B cell (primary cell): Measurements from ENCODE around the gene TSBP1. TPM values are rescaled to one million over a fixed set of nuclear protein-coding genes. Genes with fewer than 3 reads are reported as not detected.

Experiments
- ATAC-seq: fragments of 200-7000 bp; cut with Tn5 transposase; one replicate; pipeline ENCODE4 v1.10.0; 2021; ENCODE audit warnings: low read depth, mild to moderate bottlenecking, moderate number of reproducible peaks, moderate library complexity
- CTCF ChIA-PET: fragments of 350-600 bp; sonication (Branson Sonifier 250); formaldehyde crosslinking; loops from one replicate; lab custom pipeline; 2021; ENCODE audit warnings: antibody characterized with exemption, inconsistent platforms; lab: Charles Lee
- POLR2A ChIA-PET: fragments of 350-600 bp; sonication (Branson Sonifier 250); formaldehyde crosslinking; loops from one replicate; lab custom pipeline; 2021; ENCODE audit warnings: antibody characterized with exemption; lab: Charles Lee
- DNase-seq: peaks from one replicate; pipeline ENCODE4 v3.0.0; 2013
- H2AFZ ChIP-seq: 2 replicates; pipeline ENCODE4 v1.6.1; 2012; ENCODE audit warnings: mild to moderate bottlenecking, low read depth, low read length; ENCODE audit not compliant: insufficient read depth, poor library complexity, severe bottlenecking
- H3K27ac ChIP-seq, 2 donors: 1 replicate in 1 of 2; 2 replicates in 1 of 2; pipeline ENCODE4 v1.5.1; 2012 to 2013; ENCODE audit warnings: low read length in 2 of 2, mild to moderate bottlenecking in 2 of 2, moderate library complexity in 1 of 2
- H3K27me3 ChIP-seq, 4 experiments: fragments of 200-600 bp in 1 of 4; sonication (generic) in 1 of 4; replicated peaks in 1 of 4; 1 replicate in 2 of 4; 2 replicates in 2 of 4; pipeline versions ENCODE4 v1.6.1 to v1.7.0; 2013 to 2016; ENCODE audit warnings: low read length in 3 of 4, mild to moderate bottlenecking in 2 of 4, mixed read lengths in 1 of 4, moderate library complexity in 1 of 4; ENCODE audit not compliant: insufficient read depth in 4 of 4, control insufficient read depth in 3 of 4; ENCODE audit errors: control extremely low read depth in 1 of 4
- H3K36me3 ChIP-seq, 2 experiments: replicated peaks in 1 of 2; 1 replicate in 1 of 2; 2 replicates in 1 of 2; pipeline versions ENCODE4 v1.6.1 to v1.7.1; 2013; ENCODE audit warnings: low read length in 1 of 2; ENCODE audit not compliant: insufficient read depth in 2 of 2, control insufficient read depth in 1 of 2; ENCODE audit errors: control extremely low read depth in 1 of 2, extremely low read depth in 1 of 2
- H3K4me1 ChIP-seq, 2 donors: fragments of 200-600 bp in 1 of 2; sonication (generic) in 1 of 2; 1 replicate in 1 of 2; 2 replicates in 1 of 2; pipeline versions ENCODE4 v1.5.1 to v1.6.1; 2013 to 2017; ENCODE audit warnings: low read length in 2 of 2; ENCODE audit not compliant: control insufficient read depth in 2 of 2, insufficient read depth in 2 of 2
- H3K4me2 ChIP-seq: replicated peaks from 2 replicates; pipeline ENCODE3; 2012; ENCODE audit warnings: mild to moderate bottlenecking, low read depth, low read length; ENCODE audit not compliant: poor library complexity, severe bottlenecking
- H3K4me3 ChIP-seq, 5 experiments: fragments of 200-600 bp in 1 of 5; sonication (generic) in 1 of 5; 1 replicate in 3 of 5; 2 replicates in 2 of 5; pipeline versions ENCODE4 v1.5.1 to v1.7.0; 2011 to 2016; ENCODE audit warnings: low read length in 4 of 5, mild to moderate bottlenecking in 4 of 5, low read depth in 2 of 5, control low read depth in 1 of 5, moderate library complexity in 1 of 5; ENCODE audit not compliant: insufficient read depth in 1 of 5; ENCODE audit errors: control extremely low read depth in 1 of 5, extremely low read depth in 1 of 5
- H3K79me2 ChIP-seq: fragments of 200-600 bp; sonication (generic); one replicate; pipeline ENCODE4 v1.6.0; 2016; ENCODE audit warnings: low read length; ENCODE audit not compliant: control insufficient read depth, insufficient read depth
- H3K9ac ChIP-seq: fragments of 200-600 bp; sonication (generic); 2 replicates; pipeline ENCODE4 v1.6.1; 2017; ENCODE audit warnings: mild to moderate bottlenecking, low read length, moderate library complexity
- H3K9me3 ChIP-seq, 3 donors: one replicate each; pipeline versions ENCODE4 v1.6.1 to v1.7.1; 2013; ENCODE audit warnings: low read length in 2 of 3; ENCODE audit not compliant: control insufficient read depth in 2 of 3, insufficient read depth in 1 of 3; ENCODE audit errors: control extremely low read depth in 1 of 3
- H4K20me1 ChIP-seq: 2 replicates; pipeline ENCODE4 v1.6.0; 2012; ENCODE audit warnings: mild to moderate bottlenecking, low read length; ENCODE audit not compliant: insufficient read depth, control insufficient read depth, poor library complexity, severe bottlenecking
- H3K27ac Mint-ChIP-seq: one replicate; pipeline ENCODE4 v1.8.0; 2021; ENCODE audit warnings: mixed read lengths
- H3K27me3 Mint-ChIP-seq: one replicate; pipeline ENCODE4 v1.8.0; 2021; ENCODE audit warnings: mixed read lengths
- H3K4me1 Mint-ChIP-seq: one replicate; pipeline ENCODE4 v1.8.0; 2021; ENCODE audit warnings: mixed read lengths
- H3K4me3 Mint-ChIP-seq: one replicate; pipeline ENCODE4 v1.8.0; 2021; ENCODE audit warnings: mixed read lengths
- H3K9me3 Mint-ChIP-seq: one replicate; pipeline ENCODE4 v1.8.0; 2022; ENCODE audit warnings: mixed read lengths; ENCODE audit not compliant: insufficient read depth
- EZH2 ChIP-seq: IDR thresholded peaks from 2 replicates; pipeline ENCODE4 v1.6.1; 2012; ENCODE audit warnings: borderline replicate concordance, low read depth, mild to moderate bottlenecking, moderate library complexity, low read length; ENCODE audit not compliant: insufficient read depth, poor library complexity, severe bottlenecking
- WGBS: methylation state at CpG from one replicate; pipeline ENCODE4 v1.1.5; 2013; ENCODE audit warnings: missing lambda C conversion rate; ENCODE audit not compliant: insufficient coverage; 5-methylcytosine and 5-hydroxymethylcytosine counted together
- intact Hi-C: fragments of 100-400 bp; cut with micrococcal nuclease; formaldehyde crosslinking; loops from one replicate; pipeline ENCODE4 v1.10.0; 2022
- polyA plus RNA-seq: library from polyadenylated mRNA; depleted of rRNA; stranded (reverse); fragments of >200 nt; gene quantifications from 2 replicates; pipeline ENCODE4 v1.2.3, GENCODE V29; 2012
- total RNA-seq, 2 donors: library from RNA; stranded (reverse); fragments of 120-200 nt in 1 of 2; gene quantifications; 1 replicate in 1 of 2; 2 replicates in 1 of 2; pipeline versions ENCODE4 v1.2.3 to v1.2.4, GENCODE V29; 2013 to 2022
- TF ChIP-seq, protein P1 (sequence below): fragments of 200-600 bp; IDR thresholded peaks from one replicate; pipeline ENCODE4 v1.8.0; 2022; ENCODE audit warnings: antibody characterized with exemption, mild to moderate bottlenecking

Gene TSBP1
- total and polyA plus RNA-seq, 2 donors (not counting 1 experiment from before 2014, with no cell fraction given) = not detected

DNA sequence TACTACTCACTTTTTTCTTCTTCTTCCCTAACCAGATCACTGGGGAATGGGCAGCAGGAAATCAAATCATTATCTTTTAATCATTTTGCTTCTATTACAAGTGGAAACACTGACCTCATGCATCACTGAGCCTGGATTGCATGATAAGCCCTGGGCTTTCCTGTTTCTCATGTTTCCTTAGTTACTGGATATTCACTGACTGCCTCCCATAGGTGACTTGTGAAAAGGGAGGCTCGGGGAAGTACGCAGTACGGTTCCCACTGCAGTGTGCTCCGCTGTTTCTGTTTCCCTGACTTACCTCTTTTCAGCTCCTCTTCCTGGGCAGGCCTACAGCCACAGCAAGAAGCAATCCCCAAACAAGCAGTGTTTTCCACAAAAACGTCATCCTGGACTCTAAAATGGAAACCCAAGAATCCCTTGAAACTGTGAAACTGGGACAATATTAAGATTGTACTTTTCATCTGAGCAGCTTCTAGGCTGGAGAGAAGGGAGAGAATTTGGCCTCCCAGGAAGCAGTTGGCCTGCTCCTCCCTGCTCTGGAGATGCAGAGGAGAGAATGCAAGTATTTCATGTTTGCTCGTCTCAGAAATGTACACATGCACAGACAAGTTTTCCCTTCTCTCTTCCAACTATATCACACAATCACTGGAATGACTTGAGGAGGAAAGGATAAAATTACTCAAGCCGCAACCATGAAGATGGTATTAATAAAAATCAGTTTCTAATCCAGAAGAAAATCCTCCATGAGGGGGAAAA is 22.1 kb upstream of the TSBP1 start:
- POLR2A ChIA-PET = no interaction called here
- no peak overlapping the region for H2AFZ ChIP-seq

DNA sequence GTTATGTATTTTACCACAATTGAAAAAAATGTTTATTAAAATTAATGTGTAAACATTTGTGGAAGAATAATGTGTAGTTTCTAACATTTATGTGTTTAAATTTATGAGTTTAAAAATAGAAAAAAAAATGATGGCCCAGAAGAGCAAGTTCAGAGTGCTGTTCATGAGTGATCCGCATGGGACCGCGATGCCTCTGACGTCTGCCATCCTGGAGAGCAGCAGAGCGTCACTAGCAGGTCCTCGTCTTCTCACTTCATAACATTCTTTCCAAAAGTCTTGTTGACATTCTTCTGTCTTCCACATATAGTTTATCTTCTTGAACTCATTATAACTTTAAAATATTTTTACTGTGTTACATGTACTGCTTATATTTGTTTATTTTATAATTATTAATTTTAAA is 19.8 kb upstream of the TSBP1 start:
- H3K4me3 Mint-ChIP-seq = no peak overlapping the region
- H3K4me1 ChIP-seq = peaks cover 5 to 8% of the 10 kb centered on the region in 2 donors
- ATAC-seq = no peak
- no peaks in the 10 kb centered on the region for H3K9me3 Mint-ChIP-seq
- H3K9me3 ChIP-seq = no peaks in the 10 kb centered on the region
- no peak for DNase-seq
- H3K27ac Mint-ChIP-seq = no peak overlapping the region
- ChIA-PET POLR2A (no interaction called here), CTCF (no interaction called here)
- H3K27ac ChIP-seq = no peak overlapping the region
- H3K79me2 ChIP-seq = no peaks in the 10 kb centered on the region
- H3K27me3 ChIP-seq = peaks cover 0 to 3% (median 0%) of the 10 kb centered on the region in 4 experiments
- H3K27me3 Mint-ChIP-seq = no peaks in the 10 kb centered on the region
- H3K4me3 ChIP-seq = no peak overlapping the region
- TF ChIP-seq, protein P1, sequence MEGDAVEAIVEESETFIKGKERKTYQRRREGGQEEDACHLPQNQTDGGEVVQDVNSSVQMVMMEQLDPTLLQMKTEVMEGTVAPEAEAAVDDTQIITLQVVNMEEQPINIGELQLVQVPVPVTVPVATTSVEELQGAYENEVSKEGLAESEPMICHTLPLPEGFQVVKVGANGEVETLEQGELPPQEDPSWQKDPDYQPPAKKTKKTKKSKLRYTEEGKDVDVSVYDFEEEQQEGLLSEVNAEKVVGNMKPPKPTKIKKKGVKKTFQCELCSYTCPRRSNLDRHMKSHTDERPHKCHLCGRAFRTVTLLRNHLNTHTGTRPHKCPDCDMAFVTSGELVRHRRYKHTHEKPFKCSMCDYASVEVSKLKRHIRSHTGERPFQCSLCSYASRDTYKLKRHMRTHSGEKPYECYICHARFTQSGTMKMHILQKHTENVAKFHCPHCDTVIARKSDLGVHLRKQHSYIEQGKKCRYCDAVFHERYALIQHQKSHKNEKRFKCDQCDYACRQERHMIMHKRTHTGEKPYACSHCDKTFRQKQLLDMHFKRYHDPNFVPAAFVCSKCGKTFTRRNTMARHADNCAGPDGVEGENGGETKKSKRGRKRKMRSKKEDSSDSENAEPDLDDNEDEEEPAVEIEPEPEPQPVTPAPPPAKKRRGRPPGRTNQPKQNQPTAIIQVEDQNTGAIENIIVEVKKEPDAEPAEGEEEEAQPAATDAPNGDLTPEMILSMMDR = no peak
- no peak for TF ChIP-seq EZH2
- H2AFZ ChIP-seq = no peak overlapping the region
- intact Hi-C loops = no loop called here
- no peaks in the 10 kb centered on the region for H3K36me3 ChIP-seq
- H3K4me2 ChIP-seq = no peak overlapping the region
- WGBS = 93% methylated on average over 5 of the region's 6 CpGs
- H3K9ac ChIP-seq = no peak overlapping the region
- peaks cover 14% of the 10 kb centered on the region for H3K4me1 Mint-ChIP-seq
- H4K20me1 ChIP-seq = no peaks in the 10 kb centered on the region

More for the DNA sequence above, 22.1 kb upstream of the TSBP1 start:
- Mint-ChIP-seq H3K27me3 (no peaks in the 10 kb centered on the region), H3K27ac (no peak overlapping the region), H3K9me3 (no peaks in the 10 kb centered on the region), H3K4me3 (no peak overlapping the region), H3K4me1 (peaks cover 16% of the 10 kb centered on the region)
- no peak for DNase-seq
- no peak overlapping the region for H3K27ac ChIP-seq
- intact Hi-C loops = no loop called here
- H3K9ac ChIP-seq = no peak overlapping the region
- TF ChIP-seq, protein P1 = no peak
- TF ChIP-seq EZH2 = no peak
- H3K4me2 ChIP-seq = no peak overlapping the region
- peaks cover 0 to 13% of the 10 kb centered on the region in 2 donors for H3K4me1 ChIP-seq
- WGBS = 35% methylated on average over 4 of the region's 7 CpGs
- no peak overlapping the region for H3K4me3 ChIP-seq
- no peaks in the 10 kb centered on the region for H4K20me1 ChIP-seq
- CTCF ChIA-PET = interaction anchor here (1.0 kb wide), 1 partner anchor 148 kb away, joined by 3 read pairs; no protein-coding TSS in a partner anchor
- H3K36me3 ChIP-seq = no peaks in the 10 kb centered on the region
- H3K9me3 ChIP-seq = no peaks in the 10 kb centered on the region
- H3K27me3 ChIP-seq = peaks cover 0 to 3% (median 0%) of the 10 kb centered on the region in 4 experiments
- ATAC-seq = no peak
- no peaks in the 10 kb centered on the region for H3K79me2 ChIP-seq
